Neuronal stem cell (in vitro differentiated cells): ENCODE results near the gene KRTAP5-11.
A peak's percentile ranks its signal among the peaks of the same experiment; 100 is the strongest.
"Not testable (repeated sequence)": the region's sequence is repeated elsewhere in the genome, so short reads cannot be mapped to it uniquely, and the experiment has no call there.

Experiments
- DNase-seq: peaks from one replicate; pipeline ENCODE4 v3.0.0-alpha.2; 2013; ENCODE audit warnings: low spot score
- H2AFZ ChIP-seq: one replicate; pipeline ENCODE4 v1.6.1; 2013; ENCODE audit warnings: mild to moderate bottlenecking, low read length, inconsistent platforms
- H2AK5ac ChIP-seq: 2 replicates; pipeline ENCODE4 v1.6.1; 2013; ENCODE audit warnings: low read depth, mild to moderate bottlenecking, inconsistent platforms, low read length, moderate library complexity, mixed read lengths
- H2BK120ac ChIP-seq: 2 replicates; pipeline ENCODE4 v1.6.1; 2013; ENCODE audit warnings: low read depth, mild to moderate bottlenecking, inconsistent platforms, low read length, moderate library complexity, mixed read lengths
- H2BK12ac ChIP-seq: one replicate; pipeline ENCODE4 v1.6.1; 2013; ENCODE audit warnings: low read length, inconsistent platforms
- H2BK15ac ChIP-seq: 2 replicates; pipeline ENCODE4 v1.6.1; 2013; ENCODE audit warnings: mild to moderate bottlenecking, low read length, inconsistent platforms, mixed read lengths
- H2BK5ac ChIP-seq: one replicate; pipeline ENCODE4 v1.6.1; 2013; ENCODE audit warnings: inconsistent platforms, mild to moderate bottlenecking, low read length, moderate library complexity
- H3K14ac ChIP-seq: one replicate; pipeline ENCODE4 v1.6.1; 2013; ENCODE audit warnings: low read length, inconsistent platforms
- H3K18ac ChIP-seq: 2 replicates; pipeline ENCODE4 v1.6.1; 2013; ENCODE audit warnings: low read length, inconsistent platforms
- H3K23ac ChIP-seq: 2 replicates; pipeline ENCODE4 v1.6.1; 2013; ENCODE audit warnings: low read depth, mild to moderate bottlenecking, mixed read lengths, low read length, inconsistent platforms; ENCODE audit not compliant: poor library complexity
- H3K27ac ChIP-seq: replicated peaks from 3 replicates; pipeline ENCODE4 v1.5.1; 2013; ENCODE audit warnings: low read length, inconsistent platforms
- H3K27me3 ChIP-seq, 3 experiments: 2 replicates each; pipeline ENCODE4 v1.6.1; 2013; ENCODE audit warnings: low read length in 3 of 3, mild to moderate bottlenecking in 2 of 3, inconsistent platforms in 1 of 3, low read depth in 1 of 3, mixed read lengths in 1 of 3, moderate library complexity in 1 of 3; ENCODE audit not compliant: control insufficient read depth in 3 of 3, insufficient read depth in 3 of 3
- H3K36me3 ChIP-seq, 2 donors: replicated peaks in 1 of 2; 2 replicates each; pipeline ENCODE4 v1.6.1; 2013; ENCODE audit warnings: low read length in 2 of 2; ENCODE audit not compliant: control insufficient read depth in 2 of 2, insufficient read depth in 2 of 2
- H3K4ac ChIP-seq: 2 replicates; pipeline ENCODE4 v1.6.1; 2013; ENCODE audit warnings: inconsistent platforms, mild to moderate bottlenecking, low read length, moderate library complexity
- H3K4me1 ChIP-seq, 2 donors: 1 replicate in 1 of 2; 2 replicates in 1 of 2; pipeline ENCODE4 v1.6.1; 2013; ENCODE audit warnings: low read length in 2 of 2, low read depth in 1 of 2; ENCODE audit not compliant: control insufficient read depth in 2 of 2, insufficient read depth in 1 of 2
- H3K4me2 ChIP-seq: one replicate; pipeline ENCODE4 v1.6.1; 2013; ENCODE audit warnings: mild to moderate bottlenecking, low read length, inconsistent platforms; ENCODE audit not compliant: insufficient read depth, poor library complexity, severe bottlenecking
- H3K4me3 ChIP-seq, 2 donors: 2 replicates each; pipeline ENCODE4 v1.5.1; 2013; ENCODE audit warnings: low read length in 2 of 2, mild to moderate bottlenecking in 2 of 2, inconsistent platforms in 1 of 2, moderate library complexity in 1 of 2
- H3K79me1 ChIP-seq: one replicate; pipeline ENCODE4 v1.6.1; 2013; ENCODE audit warnings: low read depth, mild to moderate bottlenecking, inconsistent platforms, low read length, moderate library complexity
- H3K9ac ChIP-seq: one replicate; pipeline ENCODE4 v1.6.1; 2013; ENCODE audit warnings: mild to moderate bottlenecking, low read depth, low read length, inconsistent platforms; ENCODE audit not compliant: poor library complexity
- H3K9me3 ChIP-seq, 2 donors: replicated peaks in 1 of 2; 2 replicates each; pipeline versions ENCODE3 to v1.6.1; 2013; ENCODE audit warnings: low read length in 2 of 2, mild to moderate bottlenecking in 2 of 2, inconsistent platforms in 1 of 2, low read depth in 1 of 2, mixed read lengths in 1 of 2, moderate library complexity in 1 of 2; ENCODE audit not compliant: control insufficient read depth in 2 of 2, insufficient read depth in 1 of 2
- H4K8ac ChIP-seq: one replicate; pipeline ENCODE4 v1.6.1; 2013; ENCODE audit warnings: low read depth, mild to moderate bottlenecking, inconsistent platforms, low read length, moderate library complexity
- H4K91ac ChIP-seq: one replicate; pipeline ENCODE4 v1.6.1; 2013; ENCODE audit warnings: low read length, low read depth, mild to moderate bottlenecking, inconsistent platforms; ENCODE audit not compliant: poor library complexity
- WGBS, 2 donors: extraction: QIAGEN DNeasy Blood & Tissue Kit; methylation state at CpG; one replicate each; pipeline ENCODE4 v1.1.7; 2013; ENCODE audit warnings: missing lambda C conversion rate in 2 of 2, mixed read lengths in 1 of 2; ENCODE audit not compliant: insufficient read length in 2 of 2, insufficient replicate concordance in 1 of 2; ENCODE audit errors: extremely low coverage in 2 of 2; 5-methylcytosine and 5-hydroxymethylcytosine counted together

Gene KRTAP5-11

GRCh38 chr11:71606853-71607519 lies 24.3 kb upstream of the KRTAP5-11 start:
- not testable (repeated sequence) for H2BK120ac ChIP-seq, H4K8ac ChIP-seq, H4K91ac ChIP-seq, DNase-seq, H3K9me3 ChIP-seq, H3K36me3 ChIP-seq, H3K27ac ChIP-seq, H3K23ac ChIP-seq, H2BK12ac ChIP-seq, H3K4ac ChIP-seq, H2AK5ac ChIP-seq, H2BK5ac ChIP-seq, H3K4me1 ChIP-seq, H2BK15ac ChIP-seq, H3K14ac ChIP-seq, H3K79me1 ChIP-seq
- peak overlapping the region; percentile 77 for H3K9ac ChIP-seq
- H2AFZ ChIP-seq = peak overlapping the region; percentile 69
- WGBS, 2 donors = no CpG with 5 or more reads among the region's 48 CpGs
- peak overlapping the region in 1 of 2 donors; percentile 79 for H3K4me3 ChIP-seq
- peak overlapping the region; percentile 80 for H3K4me2 ChIP-seq
- peaks cover 0 to 23% (median 10%) of the 10 kb centered on the region in 3 experiments for H3K27me3 ChIP-seq
- H3K18ac ChIP-seq = peak overlapping the region; percentile 64

- not testable (repeated sequence) for H2AFZ ChIP-seq, H2BK5ac ChIP-seq, H3K18ac ChIP-seq, DNase-seq, H3K9ac ChIP-seq, H3K79me1 ChIP-seq, H3K9me3 ChIP-seq, H3K14ac ChIP-seq, H4K8ac ChIP-seq, H3K4me3 ChIP-seq, H3K23ac ChIP-seq, H2BK12ac ChIP-seq, H3K4me2 ChIP-seq, H2BK15ac ChIP-seq, H4K91ac ChIP-seq, H3K4me1 ChIP-seq, H2BK120ac ChIP-seq, H3K27ac ChIP-seq, H2AK5ac ChIP-seq, H3K4ac ChIP-seq, H3K36me3 ChIP-seq
- peaks cover 0 to 23% (median 10%) of the 10 kb centered on the region in 3 experiments for H3K27me3 ChIP-seq
- no CpG with 5 or more reads among the region's 17 CpGs for WGBS, 2 donors
Observed at GRCh38 chr11:71604798-71605488, 22.3 kb upstream of the KRTAP5-11 start.

GRCh38 chr11:71603221-71603620 lies 20.5 kb upstream of the KRTAP5-11 start:
- H2AK5ac ChIP-seq = not testable (repeated sequence)
- no CpG with 5 or more reads among the region's 11 CpGs for WGBS, 2 donors
- H3K27me3 ChIP-seq = peaks cover 0 to 17% (median 10%) of the 10 kb centered on the region in 3 experiments

GRCh38 chr11:71589546-71589920 lies 6.9 kb upstream of the KRTAP5-11 start:
- H3K79me1 ChIP-seq, H3K36me3 ChIP-seq, H3K4me1 ChIP-seq, H3K9me3 ChIP-seq, H2AK5ac ChIP-seq, H3K27ac ChIP-seq, H3K9ac ChIP-seq, H4K91ac ChIP-seq, H4K8ac ChIP-seq, H3K4me2 ChIP-seq, H2BK15ac ChIP-seq, H2BK12ac ChIP-seq, DNase-seq, H2BK5ac ChIP-seq, H3K4me3 ChIP-seq, H3K23ac ChIP-seq, H3K18ac ChIP-seq, H3K4ac ChIP-seq, H3K27me3 ChIP-seq, H2AFZ ChIP-seq, H2BK120ac ChIP-seq, H3K14ac ChIP-seq: not testable (repeated sequence)
- no CpG with 5 or more reads among the region's 8 CpGs for WGBS, 2 donors

More at GRCh38 chr11:71603221-71603620, 20.5 kb upstream of the KRTAP5-11 start:
- H3K4ac ChIP-seq, H3K4me3 ChIP-seq, H2AFZ ChIP-seq, DNase-seq, H3K9me3 ChIP-seq, H3K27ac ChIP-seq, H3K4me2 ChIP-seq, H4K91ac ChIP-seq, H3K36me3 ChIP-seq, H2BK15ac ChIP-seq, H4K8ac ChIP-seq, H3K79me1 ChIP-seq, H3K14ac ChIP-seq, H2BK5ac ChIP-seq, H2BK120ac ChIP-seq, H3K4me1 ChIP-seq, H3K23ac ChIP-seq, H3K9ac ChIP-seq, H2BK12ac ChIP-seq: not testable (repeated sequence)
- peak overlapping the region; percentile 48 for H3K18ac ChIP-seq
